GM19452 (cell line): ENCODE measurements around the gene LRRC37A3.
"Not testable (repeated sequence)": the region's sequence is repeated elsewhere in the genome, so short reads cannot be mapped to it uniquely, and the experiment has no call there.

Experiments
- ATAC-seq: cut with Tn5 transposase; IDR thresholded peaks from one replicate; pipeline ENCODE4 v1.9.1; 2021; ENCODE audit not compliant: unreplicated experiment

LRRC37A3 gene

GRCh38 chr17:64919289-64920025 lies at the start of gene LRRC37A3:
Gene LRRC37A3 (minus strand): TSS chr17:64919478. CDS start chr17:64897257, 22,221 bp downstream.
- ATAC-seq, result peak; percentile 91

- ATAC-seq, result peak; percentile 90
These were observed 46.6 kb upstream of the LRRC37A3 start for GRCh38 chr17:64965873-64966287.

GRCh38 chr17:64965256-64965872 lies 46.1 kb upstream of the LRRC37A3 start:
- ATAC-seq, result not testable (repeated sequence)

GRCh38 chr17:64964796-64965195 lies 45.5 kb upstream of the LRRC37A3 start:
- ATAC-seq, result no peak

- not testable (repeated sequence) for ATAC-seq
These were observed 44.5 kb upstream of the LRRC37A3 start for GRCh38 chr17:64963814-64964213.

GRCh38 chr17:64961563-64962378 lies 42.5 kb upstream of the LRRC37A3 start:
- ATAC-seq, result not testable (repeated sequence)

GRCh38 chr17:64951877-64952276 lies 32.6 kb upstream of the LRRC37A3 start:
- no peak for ATAC-seq

- ATAC-seq, result no peak
These were observed 31.6 kb upstream of the LRRC37A3 start for GRCh38 chr17:64950871-64951270.

- no peak for ATAC-seq
These were observed 27.9 kb upstream of the LRRC37A3 start for GRCh38 chr17:64947152-64947551.

- no peak for ATAC-seq
These were observed 22.5 kb upstream of the LRRC37A3 start for GRCh38 chr17:64941761-64942160.

- ATAC-seq, result no peak
These were observed 21.8 kb upstream of the LRRC37A3 start for GRCh38 chr17:64941045-64941444.

- ATAC-seq, result no peak
These were observed 20.8 kb upstream of the LRRC37A3 start for GRCh38 chr17:64940055-64940454.

GRCh38 chr17:64938925-64939474 lies 19.7 kb upstream of the LRRC37A3 start:
- no peak for ATAC-seq

- no peak for ATAC-seq
These were observed 19.0 kb upstream of the LRRC37A3 start for GRCh38 chr17:64938290-64938689.

GRCh38 chr17:64936117-64936516 lies 16.8 kb upstream of the LRRC37A3 start:
- ATAC-seq, result no peak

GRCh38 chr17:64934284-64934778 lies 15.1 kb upstream of the LRRC37A3 start:
- ATAC-seq, result not testable (repeated sequence)

- not testable (repeated sequence) for ATAC-seq
These were observed 13.6 kb upstream of the LRRC37A3 start for GRCh38 chr17:64932850-64933249.

- not testable (repeated sequence) for ATAC-seq
These were observed 11.1 kb upstream of the LRRC37A3 start for GRCh38 chr17:64930374-64930773.

GRCh38 chr17:64929419-64930209 lies 10.3 kb upstream of the LRRC37A3 start:
- ATAC-seq, result not testable (repeated sequence)

GRCh38 chr17:64928701-64929100 lies 9.4 kb upstream of the LRRC37A3 start:
- not testable (repeated sequence) for ATAC-seq
